ENCODE data around the gene ORAI3. TPM values are rescaled to one million over a fixed set of nuclear protein-coding genes. Genes with fewer than 3 reads are reported as not detected.

Gene ORAI3
- total RNA-seq, 6 experiments from 2014 or later, result 15.2 to 26.2 (median 18.4) TPM

- peaks cover 13% of the 10 kb centered on the region for H3K4me1 Mint-ChIP-seq (ENCODE audit: low read depth)
- peak overlapping the region; percentile 87 for H3K27ac Mint-ChIP-seq
- TF ChIP-seq CTCF (IDR thresholded peaks at IDR 0.05), result peak; percentile 38
- H3K36me3 Mint-ChIP-seq (ENCODE audit: low read depth), result no peaks in the 10 kb centered on the region
- H3K4me3 Mint-ChIP-seq, result peak overlapping the region; percentile 92
- H3K9me3 Mint-ChIP-seq, result no peaks in the 10 kb centered on the region
- peak; percentile 77 for DNase-seq
- peaks cover 5% of the 10 kb centered on the region for H3K27me3 Mint-ChIP-seq (ENCODE audit: insufficient read depth)
Observed at GRCh38 chr16:30949650-30950515, 1.0 kb downstream of the ORAI3 start.

GRCh38 chr16:30950516-30951065 lies 1.7 kb downstream of the ORAI3 start:
- DNase-seq, result no peak
- peak overlapping the region; percentile 92 for H3K4me3 Mint-ChIP-seq
- H3K27ac Mint-ChIP-seq, result peak overlapping the region; percentile 87

GRCh38 chr16:30951193-30951592 lies 2.3 kb downstream of the ORAI3 start:
- H3K4me3 Mint-ChIP-seq, result no peak overlapping the region
- no peaks in the 10 kb centered on the region for H3K36me3 Mint-ChIP-seq (ENCODE audit: low read depth)
- DNase-seq, result no peak
- TF ChIP-seq CTCF (IDR thresholded peaks at IDR 0.05), result no peak
- H3K4me1 Mint-ChIP-seq (ENCODE audit: low read depth), result peaks cover 13% of the 10 kb centered on the region
- no peaks in the 10 kb centered on the region for H3K9me3 Mint-ChIP-seq
- peaks cover 5% of the 10 kb centered on the region for H3K27me3 Mint-ChIP-seq (ENCODE audit: insufficient read depth)
- no peak overlapping the region for H3K27ac Mint-ChIP-seq

More at GRCh38 chr16:30950516-30951065, 1.7 kb downstream of the ORAI3 start:
- Mint-ChIP-seq H3K27me3 (ENCODE audit: insufficient read depth) (peaks cover 5% of the 10 kb centered on the region), H3K9me3 (no peaks in the 10 kb centered on the region), H3K36me3 (ENCODE audit: low read depth) (no peaks in the 10 kb centered on the region), H3K4me1 (ENCODE audit: low read depth) (peaks cover 13% of the 10 kb centered on the region)
- TF ChIP-seq CTCF (IDR thresholded peaks at IDR 0.05), result no peak

- no peak for TF ChIP-seq CTCF (IDR thresholded peaks at IDR 0.05)
- no peak overlapping the region for H3K4me3 Mint-ChIP-seq
- no peak overlapping the region for H3K27ac Mint-ChIP-seq
- no peaks in the 10 kb centered on the region for H3K9me3 Mint-ChIP-seq
- no peaks in the 10 kb centered on the region for H3K36me3 Mint-ChIP-seq (ENCODE audit: low read depth)
- H3K27me3 Mint-ChIP-seq (ENCODE audit: insufficient read depth), result peaks cover 5% of the 10 kb centered on the region
- DNase-seq, result no peak
- peaks cover 13% of the 10 kb centered on the region for H3K4me1 Mint-ChIP-seq (ENCODE audit: low read depth)
Observed at GRCh38 chr16:30951750-30952149, 2.9 kb downstream of the ORAI3 start.

DNA sequence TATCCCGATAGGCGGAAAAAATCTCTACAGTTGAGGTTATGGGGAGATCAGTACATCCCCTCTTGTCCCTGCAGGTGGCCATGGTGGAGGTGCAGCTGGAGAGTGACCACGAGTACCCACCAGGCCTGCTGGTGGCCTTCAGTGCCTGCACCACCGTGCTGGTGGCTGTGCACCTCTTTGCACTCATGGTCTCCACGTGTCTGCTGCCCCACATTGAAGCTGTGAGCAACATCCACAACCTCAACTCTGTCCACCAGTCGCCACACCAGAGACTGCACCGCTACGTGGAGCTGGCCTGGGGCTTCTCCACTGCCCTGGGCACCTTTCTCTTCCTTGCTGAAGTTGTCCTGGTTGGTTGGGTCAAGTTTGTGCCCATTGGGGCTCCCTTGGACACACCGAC lies 4.2 kb downstream of the ORAI3 start:
- H3K9me3 Mint-ChIP-seq, result no peaks in the 10 kb centered on the region
- H3K27ac Mint-ChIP-seq, result no peak overlapping the region
- peaks cover 11% of the 10 kb centered on the region for H3K27me3 Mint-ChIP-seq (ENCODE audit: insufficient read depth)
- H3K4me1 Mint-ChIP-seq (ENCODE audit: low read depth), result peaks cover 13% of the 10 kb centered on the region
- no peaks in the 10 kb centered on the region for H3K36me3 Mint-ChIP-seq (ENCODE audit: low read depth)
- no peak for TF ChIP-seq CTCF (IDR thresholded peaks at IDR 0.05)
- DNase-seq, result no peak
- H3K4me3 Mint-ChIP-seq, result no peak overlapping the region

All from HFFc6 (cell line).